ENCODE measurements around the gene APOM.

The APOM gene

GRCh38 chr6:31705931-31706330, 50.2 kb downstream of the APOM start:
- no peak for DNase-seq (ENCODE audit: low read depth in 2 of 2)

DNA sequence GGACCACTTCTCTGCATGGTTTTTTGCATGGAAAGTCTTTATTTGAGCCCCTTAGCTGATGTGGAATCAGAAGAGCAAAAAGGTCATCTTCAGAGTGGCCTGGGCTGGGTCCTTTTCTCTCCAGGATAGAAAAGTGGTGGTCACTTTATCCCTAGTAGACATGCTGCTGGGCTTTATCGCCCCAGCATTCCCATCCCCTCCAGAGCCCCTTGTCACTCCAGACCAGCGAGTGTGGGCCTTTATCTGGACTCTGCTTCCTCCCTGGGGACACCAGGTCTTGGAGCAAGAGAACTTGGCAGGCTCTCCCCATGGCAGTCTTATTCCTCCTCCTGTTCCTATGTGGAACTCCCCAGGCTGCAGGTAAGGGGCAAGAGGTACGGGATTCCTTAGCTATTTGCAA, 50.9 kb downstream of the APOM start, which contains the start of gene LY6G6F:
TSS of gene LY6G6F (plus strand) at position 268 of the 400 bp plus-strand sequence. CDS start at position 309, 41 bp downstream.
- no peak for DNase-seq (ENCODE audit: low read depth in 2 of 2)

DNA sequence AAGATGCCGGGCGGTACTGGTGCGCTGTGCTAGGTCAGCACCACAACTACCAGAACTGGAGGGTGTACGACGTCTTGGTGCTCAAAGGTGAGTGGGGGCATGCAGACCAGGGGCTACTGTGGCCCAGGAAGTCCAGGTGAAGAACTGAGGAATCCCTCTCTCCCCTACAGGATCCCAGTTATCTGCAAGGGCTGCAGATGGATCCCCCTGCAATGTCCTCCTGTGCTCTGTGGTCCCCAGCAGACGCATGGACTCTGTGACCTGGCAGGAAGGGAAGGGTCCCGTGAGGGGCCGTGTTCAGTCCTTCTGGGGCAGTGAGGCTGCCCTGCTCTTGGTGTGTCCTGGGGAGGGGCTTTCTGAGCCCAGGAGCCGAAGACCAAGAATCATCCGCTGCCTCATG, 52.0 kb downstream of the APOM start:
- DNase-seq (ENCODE audit: low read depth in 2 of 2) = no peak
